Measurements from ENCODE around the gene CCR5.

Gene CCR5

DNA sequence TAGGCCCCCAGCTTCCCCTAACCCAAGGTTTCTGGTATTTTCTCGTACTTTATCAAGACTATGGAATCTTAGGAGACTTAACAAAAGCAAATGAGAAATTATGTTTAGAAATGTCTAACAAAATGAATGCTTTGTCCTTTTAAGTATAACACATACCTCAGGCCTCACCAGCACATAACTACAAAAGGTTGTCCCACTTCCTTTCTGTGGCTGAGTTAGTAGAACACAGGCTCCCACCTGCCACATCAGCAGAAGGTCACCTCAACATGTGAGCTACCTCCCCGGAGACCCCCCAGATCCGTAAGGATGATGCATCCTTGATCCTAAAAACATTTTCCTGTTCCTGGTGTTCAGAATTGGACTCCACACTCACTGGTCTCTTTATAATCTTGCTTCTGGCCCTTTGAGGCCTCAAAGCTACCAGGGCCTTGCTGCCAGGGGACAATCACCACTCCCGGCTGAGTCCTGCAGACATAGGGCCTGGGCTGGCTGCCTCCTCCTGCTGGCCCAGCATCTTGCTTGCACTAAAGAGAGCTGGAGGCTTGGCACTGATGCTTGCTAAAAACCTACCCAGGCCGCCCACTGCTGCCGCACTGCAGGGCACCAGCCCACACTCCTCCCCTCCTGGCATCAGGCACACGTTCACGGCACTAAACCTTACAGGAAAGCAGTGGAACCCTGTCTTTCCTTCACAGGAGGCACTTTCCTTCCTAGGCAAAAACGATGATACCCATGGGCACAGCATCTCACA is 39.2 kb downstream of the CCR5 start:
- H3K27me3 Mint-ChIP-seq (ENCODE audit: low read depth): peaks cover 47% of the 10 kb centered on the region
- H3K4me1 Mint-ChIP-seq: peaks cover 28% of the 10 kb centered on the region
- TF ChIP-seq, protein P1, sequence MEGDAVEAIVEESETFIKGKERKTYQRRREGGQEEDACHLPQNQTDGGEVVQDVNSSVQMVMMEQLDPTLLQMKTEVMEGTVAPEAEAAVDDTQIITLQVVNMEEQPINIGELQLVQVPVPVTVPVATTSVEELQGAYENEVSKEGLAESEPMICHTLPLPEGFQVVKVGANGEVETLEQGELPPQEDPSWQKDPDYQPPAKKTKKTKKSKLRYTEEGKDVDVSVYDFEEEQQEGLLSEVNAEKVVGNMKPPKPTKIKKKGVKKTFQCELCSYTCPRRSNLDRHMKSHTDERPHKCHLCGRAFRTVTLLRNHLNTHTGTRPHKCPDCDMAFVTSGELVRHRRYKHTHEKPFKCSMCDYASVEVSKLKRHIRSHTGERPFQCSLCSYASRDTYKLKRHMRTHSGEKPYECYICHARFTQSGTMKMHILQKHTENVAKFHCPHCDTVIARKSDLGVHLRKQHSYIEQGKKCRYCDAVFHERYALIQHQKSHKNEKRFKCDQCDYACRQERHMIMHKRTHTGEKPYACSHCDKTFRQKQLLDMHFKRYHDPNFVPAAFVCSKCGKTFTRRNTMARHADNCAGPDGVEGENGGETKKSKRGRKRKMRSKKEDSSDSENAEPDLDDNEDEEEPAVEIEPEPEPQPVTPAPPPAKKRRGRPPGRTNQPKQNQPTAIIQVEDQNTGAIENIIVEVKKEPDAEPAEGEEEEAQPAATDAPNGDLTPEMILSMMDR (IDR thresholded peaks at IDR 0.05; ENCODE audit: unreplicated experiment in 3 of 3): no peak
- H3K9me3 Mint-ChIP-seq: no peaks in the 10 kb centered on the region
- H3K27ac Mint-ChIP-seq: no peak overlapping the region
- no peak overlapping the region for H3K4me3 Mint-ChIP-seq
- H3K36me3 Mint-ChIP-seq (ENCODE audit: low read depth): no peaks in the 10 kb centered on the region

DNA sequence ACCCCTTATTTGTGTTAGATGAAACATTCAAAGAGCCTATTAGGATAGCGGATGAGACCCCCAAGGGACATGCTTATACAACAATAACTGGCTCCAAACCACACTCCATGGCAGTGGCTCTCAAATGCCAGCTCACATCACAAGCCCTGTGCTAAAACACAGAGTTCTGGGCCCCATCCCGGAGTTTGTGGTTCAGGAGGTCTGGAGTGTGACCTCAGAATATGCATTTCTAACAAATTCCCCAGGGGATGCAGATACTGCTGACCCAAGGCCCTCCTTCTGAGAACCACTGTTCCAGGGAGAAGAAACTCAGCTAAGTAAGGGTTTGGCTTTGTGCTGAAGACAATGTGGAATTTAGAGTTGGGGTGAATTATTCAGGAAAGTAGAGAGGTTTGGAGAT is 39.9 kb downstream of the CCR5 start:
- H3K4me1 Mint-ChIP-seq: peaks cover 22% of the 10 kb centered on the region
- no peak overlapping the region for H3K4me3 Mint-ChIP-seq
- no peaks in the 10 kb centered on the region for H3K36me3 Mint-ChIP-seq (ENCODE audit: low read depth)
- peaks cover 41% of the 10 kb centered on the region for H3K27me3 Mint-ChIP-seq (ENCODE audit: low read depth)
- H3K9me3 Mint-ChIP-seq: no peaks in the 10 kb centered on the region
- TF ChIP-seq, protein P1 (IDR thresholded peaks at IDR 0.05; ENCODE audit: unreplicated experiment in 3 of 3): no peak
- no peak overlapping the region for H3K27ac Mint-ChIP-seq

DNA sequence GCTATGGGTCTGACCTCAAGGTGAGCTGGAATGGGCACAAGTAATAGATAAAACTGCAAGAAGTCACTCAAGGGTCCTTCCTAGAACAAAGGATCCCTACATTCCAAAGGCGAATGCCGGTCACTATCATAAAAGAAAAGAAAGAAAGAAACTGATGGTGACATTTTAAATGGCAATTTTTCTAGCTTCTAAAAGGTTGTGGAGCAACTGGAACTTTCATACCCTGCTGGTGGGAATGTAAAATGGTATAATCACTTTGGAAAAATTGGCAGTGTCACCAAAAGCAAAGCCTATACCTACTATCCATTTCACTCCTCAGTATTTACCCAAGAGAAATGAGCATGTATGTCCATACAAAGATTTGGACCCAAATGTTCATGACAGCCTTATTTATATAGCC is 40.5 kb downstream of the CCR5 start:
- TF ChIP-seq, protein P1 (IDR thresholded peaks at IDR 0.05; ENCODE audit: unreplicated experiment in 3 of 3): no peak
- Mint-ChIP-seq H3K27me3 (ENCODE audit: low read depth) (peaks cover 44% of the 10 kb centered on the region), H3K4me3 (no peak overlapping the region), H3K27ac (no peak overlapping the region), H3K4me1 (peaks cover 28% of the 10 kb centered on the region), H3K9me3 (no peaks in the 10 kb centered on the region), H3K36me3 (ENCODE audit: low read depth) (no peaks in the 10 kb centered on the region)

DNA sequence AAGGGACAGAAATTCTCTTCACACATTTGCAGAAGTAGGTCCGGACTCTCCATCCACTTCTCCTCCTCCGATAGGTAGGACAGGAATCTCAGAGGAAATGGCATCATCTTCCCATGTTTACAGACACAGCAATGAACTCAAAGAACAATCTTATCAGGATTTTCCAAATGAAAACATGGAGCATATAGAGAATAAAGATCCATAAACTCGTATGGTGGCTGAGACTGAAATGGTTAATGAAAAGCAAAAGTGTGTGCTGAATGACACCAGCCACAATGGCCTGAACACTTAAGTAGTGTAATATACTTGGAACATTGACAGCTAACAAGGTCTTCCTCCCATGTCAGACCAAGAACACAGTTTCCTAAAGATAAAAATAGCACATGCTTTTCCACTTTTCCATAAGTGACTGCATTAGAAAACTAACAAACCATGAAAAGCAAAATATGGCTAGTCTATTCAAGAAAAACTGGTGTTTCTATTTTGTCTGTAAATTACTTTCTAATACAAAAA is 42.1 kb downstream of the CCR5 start:
- Mint-ChIP-seq H3K4me1 (peaks cover 14% of the 10 kb centered on the region), H3K9me3 (no peaks in the 10 kb centered on the region), H3K4me3 (no peak overlapping the region), H3K27ac (no peak overlapping the region), H3K36me3 (ENCODE audit: low read depth) (no peaks in the 10 kb centered on the region), H3K27me3 (ENCODE audit: low read depth) (peaks cover 30% of the 10 kb centered on the region)
- TF ChIP-seq, protein P1 (IDR thresholded peaks at IDR 0.05; ENCODE audit: unreplicated experiment in 3 of 3): no peak

DNA sequence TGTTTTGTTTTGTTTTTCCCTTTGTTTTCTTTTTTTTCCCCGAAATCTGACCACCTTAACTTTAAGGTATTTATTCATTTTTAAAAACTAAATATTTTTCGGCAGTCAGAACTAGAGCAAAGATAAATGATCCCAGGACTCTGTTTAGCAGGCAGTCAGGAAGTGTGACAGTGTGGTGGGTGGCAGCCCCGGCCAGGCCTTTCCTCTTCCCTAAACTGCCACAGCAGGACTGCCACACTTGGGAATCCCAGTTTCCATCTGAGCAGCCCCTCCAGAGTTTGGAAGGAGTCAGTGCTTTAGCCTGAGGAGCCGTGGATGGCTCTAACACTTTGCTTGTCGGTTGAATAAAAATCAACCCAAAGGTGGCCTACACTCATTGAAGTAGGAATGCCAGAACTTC is 43.2 kb downstream of the CCR5 start:
- Mint-ChIP-seq H3K4me1 (peaks cover 8% of the 10 kb centered on the region), H3K9me3 (no peaks in the 10 kb centered on the region), H3K27me3 (ENCODE audit: low read depth) (peaks cover 23% of the 10 kb centered on the region), H3K4me3 (no peak overlapping the region), H3K27ac (no peak overlapping the region), H3K36me3 (ENCODE audit: low read depth) (no peaks in the 10 kb centered on the region)
- TF ChIP-seq, protein P1 (IDR thresholded peaks at IDR 0.05; ENCODE audit: unreplicated experiment in 3 of 3): no peak

DNA sequence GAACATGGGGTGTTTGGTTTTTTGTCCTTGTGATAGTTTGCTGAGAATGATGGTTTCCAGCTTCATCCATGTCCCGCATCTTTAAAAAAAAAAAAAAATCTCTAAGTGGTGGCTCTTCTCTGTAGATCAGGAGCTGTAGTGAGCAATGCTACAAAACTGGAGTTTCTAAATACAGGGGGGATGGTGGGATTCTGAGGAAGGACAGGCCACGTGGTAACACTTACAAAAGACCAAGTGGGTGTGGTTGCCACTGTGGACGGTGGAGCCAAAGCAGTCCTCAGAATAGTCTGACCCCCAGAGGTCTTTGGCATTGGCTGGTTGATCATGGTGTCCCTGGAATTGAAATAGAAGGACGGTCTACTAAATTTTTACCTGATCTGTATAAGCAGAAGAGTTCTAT is 44.0 kb downstream of the CCR5 start:
- TF ChIP-seq, protein P1 (IDR thresholded peaks at IDR 0.05; ENCODE audit: unreplicated experiment in 3 of 3): no peak
- peaks cover 20% of the 10 kb centered on the region for H3K27me3 Mint-ChIP-seq (ENCODE audit: low read depth)
- no peak overlapping the region for H3K4me3 Mint-ChIP-seq
- H3K36me3 Mint-ChIP-seq (ENCODE audit: low read depth): no peaks in the 10 kb centered on the region
- H3K9me3 Mint-ChIP-seq: no peaks in the 10 kb centered on the region
- no peak overlapping the region for H3K27ac Mint-ChIP-seq
- peaks cover 8% of the 10 kb centered on the region for H3K4me1 Mint-ChIP-seq
